ENCODE measurements around the gene MAP1B.
"Not testable (repeated sequence)": the region's sequence is repeated elsewhere in the genome, so short reads cannot be mapped to it uniquely, and the experiment has no call there.

The MAP1B gene

DNA sequence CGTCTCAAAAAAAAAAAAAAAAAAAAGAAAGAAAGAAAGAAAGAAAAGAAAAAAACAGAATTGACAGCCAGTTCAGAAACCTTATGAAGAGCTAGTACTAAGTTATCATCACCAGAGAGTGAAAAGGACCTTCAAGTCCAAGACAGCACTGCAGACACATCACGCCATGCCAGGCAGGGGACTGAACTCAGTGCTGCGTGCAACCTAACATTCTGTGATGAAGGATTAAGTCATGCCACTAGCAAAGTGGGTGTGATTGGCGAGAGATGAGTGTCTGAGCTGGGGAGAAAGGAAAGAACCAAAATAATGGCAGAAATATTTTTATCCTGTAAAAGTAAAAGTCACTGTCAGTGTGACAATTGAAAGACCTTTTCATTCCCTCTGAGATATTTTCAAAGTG is 54.7 kb downstream of the MAP1B start:
- no peak for DNase-seq (ENCODE audit: low spot score)

GRCh38 chr5:72163349-72163983 is 56.2 kb downstream of the MAP1B start:
- no peak for DNase-seq (ENCODE audit: low spot score)

DNA sequence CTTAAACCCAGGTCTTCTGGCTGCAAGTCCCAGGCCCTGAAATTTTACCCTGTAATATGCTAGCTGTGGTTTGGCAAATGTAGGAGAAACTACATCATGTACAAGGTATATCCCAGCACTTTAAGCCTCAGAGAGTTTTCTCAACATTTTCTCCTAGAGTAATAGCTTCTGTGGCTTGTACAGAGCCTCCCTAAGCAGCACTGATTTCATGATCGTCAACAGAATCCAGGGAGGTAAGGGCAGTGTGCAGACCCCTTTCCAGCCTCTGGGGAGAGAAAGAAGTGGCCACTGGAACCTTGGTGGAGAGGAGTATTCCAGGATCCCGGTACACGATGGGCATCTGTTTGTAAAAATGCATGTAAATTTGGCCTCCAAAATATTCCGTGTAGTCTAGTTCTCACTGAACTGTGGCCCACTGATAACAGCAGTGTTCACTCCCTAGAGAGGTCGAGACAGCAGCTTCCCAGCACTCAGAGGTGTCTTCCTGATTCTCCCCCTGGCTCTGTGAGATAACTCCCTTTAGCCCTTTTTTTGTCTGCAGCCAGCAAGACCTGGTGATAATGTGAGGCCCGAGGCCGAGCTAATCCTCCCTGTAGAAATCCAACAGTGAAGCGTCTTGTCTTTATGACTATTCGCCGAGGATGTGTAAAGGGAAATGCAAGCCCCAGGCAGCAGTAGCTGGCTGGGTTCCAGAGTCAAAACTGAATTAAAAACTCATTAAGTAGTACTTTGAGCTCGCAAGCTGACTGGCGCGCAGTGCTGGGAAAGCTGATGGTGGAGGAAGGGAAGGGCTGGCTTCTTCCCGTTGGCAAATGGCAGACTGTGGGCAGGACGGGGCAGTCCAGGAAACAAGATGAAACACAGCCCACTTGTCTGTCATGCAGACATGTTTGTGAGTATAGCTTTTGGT is 59.0 kb downstream of the MAP1B start:
- DNase-seq (ENCODE audit: low spot score): peak; percentile 77

DNA sequence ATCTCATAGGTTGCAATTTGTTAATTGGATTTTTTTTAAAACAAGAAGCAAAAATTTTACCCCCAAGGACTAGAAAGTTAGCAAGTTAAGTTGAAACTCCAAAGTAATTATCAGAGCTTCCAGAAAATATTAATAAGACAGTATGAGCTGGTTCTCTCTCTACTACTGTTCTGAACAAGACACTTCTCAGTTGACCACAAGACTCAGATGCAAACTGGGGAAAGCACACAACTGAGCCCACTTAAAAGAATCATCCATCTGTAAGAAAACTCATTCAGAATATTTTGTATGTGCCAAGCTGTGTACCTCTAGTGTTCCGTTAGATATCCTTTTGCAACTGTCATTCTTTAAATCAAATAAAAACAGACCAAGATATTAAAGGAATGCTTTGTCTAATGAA is 60.0 kb downstream of the MAP1B start:
- no peak for DNase-seq (ENCODE audit: low spot score)

DNA sequence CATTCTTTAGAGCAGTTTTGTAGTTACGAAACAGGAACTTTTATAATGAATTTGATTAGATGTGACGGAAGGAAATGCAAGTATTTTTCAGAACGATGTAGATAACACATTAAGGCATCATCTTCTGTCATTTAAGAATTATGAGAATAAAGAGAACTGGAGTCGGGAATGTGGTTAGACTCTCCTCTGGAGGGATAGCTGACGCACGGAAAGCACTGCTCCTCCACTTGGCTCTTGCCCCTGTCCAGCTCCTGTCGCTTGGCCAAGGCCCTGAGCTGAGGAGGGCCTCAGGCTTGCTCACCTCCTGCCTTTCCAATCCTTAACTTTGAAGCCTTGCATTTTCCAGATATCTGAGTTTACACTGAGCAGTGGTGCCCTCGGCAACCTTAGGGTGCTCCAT is 60.5 kb downstream of the MAP1B start:
- DNase-seq (ENCODE audit: low spot score): no peak

- no peak for DNase-seq (ENCODE audit: low spot score)
Measured at GRCh38 chr5:72170101-72170500, 62.8 kb downstream of the MAP1B start.

- not testable (repeated sequence) for DNase-seq (ENCODE audit: low spot score)
Measured at GRCh38 chr5:72171181-72171580, 63.9 kb downstream of the MAP1B start.

- DNase-seq (ENCODE audit: low spot score): no peak
Measured at GRCh38 chr5:72171667-72172066, 64.4 kb downstream of the MAP1B start.

GRCh38 chr5:72172786-72173185 is 65.5 kb downstream of the MAP1B start:
- no peak for DNase-seq (ENCODE audit: low spot score)

DNA sequence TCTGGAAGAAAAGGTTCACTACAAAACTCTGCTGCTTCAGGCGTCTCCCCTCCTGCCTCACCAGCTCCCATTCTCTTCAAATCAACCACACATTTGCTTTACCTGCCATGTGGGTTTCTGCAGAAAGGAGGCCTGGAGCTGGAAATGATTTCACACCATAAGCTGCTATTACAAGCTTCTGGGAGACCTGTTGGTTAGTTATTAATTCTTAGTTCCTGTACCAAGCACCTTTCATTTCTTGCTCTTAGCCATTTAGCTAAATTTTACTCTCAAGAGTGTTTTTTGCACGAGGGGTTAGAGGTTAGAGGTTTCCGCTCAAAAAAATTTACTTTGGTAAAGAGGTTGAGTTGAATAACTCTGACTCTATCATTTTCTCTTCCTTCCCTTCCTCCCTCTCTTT is 70.3 kb downstream of the MAP1B start:
- DNase-seq (ENCODE audit: low spot score): no peak

DNA sequence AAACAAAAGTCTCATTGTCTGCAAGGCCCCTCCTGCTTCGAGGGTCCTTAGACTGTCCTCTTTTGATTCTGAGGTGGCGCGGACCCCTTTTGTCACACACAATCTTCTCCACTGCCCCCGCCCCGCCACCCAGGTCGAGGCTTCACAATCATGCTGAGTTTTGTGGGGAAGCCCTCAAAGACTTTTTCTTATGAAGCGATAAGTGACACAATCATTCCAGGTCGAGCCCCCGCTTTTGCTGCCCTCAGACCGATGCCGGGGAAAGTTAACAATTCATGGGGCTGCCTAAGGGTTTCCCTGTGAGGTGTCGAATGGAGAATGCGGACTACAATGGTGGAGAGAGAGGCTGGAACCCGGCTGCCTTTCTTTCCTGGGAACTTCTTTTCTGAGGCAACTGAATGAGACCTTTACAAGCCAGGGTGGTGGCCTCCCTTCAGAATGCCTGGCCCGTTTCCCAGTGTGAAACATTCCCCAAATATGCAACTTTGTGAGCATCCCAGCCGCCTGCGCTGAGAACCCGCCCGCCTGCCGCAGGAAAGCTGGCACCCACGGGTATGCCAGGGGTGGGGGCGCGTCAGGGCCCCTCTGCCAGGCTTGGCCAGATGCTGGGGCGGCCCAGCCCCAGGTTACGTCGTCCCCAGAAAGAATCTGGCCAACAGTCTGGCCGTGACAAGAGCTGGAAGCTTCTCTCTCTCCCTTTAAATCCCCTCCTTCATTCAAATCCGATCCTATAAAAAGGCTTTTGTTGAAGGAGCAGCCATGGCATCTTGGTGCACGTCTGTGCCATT is 71.9 kb downstream of the MAP1B start:
- peak; percentile 50 for DNase-seq (ENCODE audit: low spot score)

GRCh38 chr5:72179816-72180440 is 72.7 kb downstream of the MAP1B start:
- DNase-seq (ENCODE audit: low spot score): no peak

- DNase-seq (ENCODE audit: low spot score): no peak
Measured at GRCh38 chr5:72180925-72181324, 73.7 kb downstream of the MAP1B start.

DNA sequence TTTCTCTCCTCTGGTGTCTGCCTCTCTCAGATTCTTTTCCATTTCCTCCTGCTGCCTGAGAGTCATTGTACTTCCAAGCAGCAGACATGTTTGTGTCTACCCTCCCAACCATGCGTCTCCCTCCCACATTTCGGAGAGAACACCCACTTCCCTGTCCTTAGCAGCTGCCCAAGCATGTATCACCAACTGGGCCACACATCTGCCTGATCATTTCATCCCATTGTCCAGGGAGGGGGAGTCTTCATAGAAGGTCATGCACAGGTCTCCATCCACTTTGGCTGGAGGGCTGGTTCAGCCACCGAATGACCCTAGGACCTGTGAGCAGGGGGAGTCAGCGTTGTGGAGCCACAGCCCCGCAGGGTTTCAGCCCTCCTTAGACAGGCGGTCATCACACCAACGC is 75.4 kb downstream of the MAP1B start:
- no peak for DNase-seq (ENCODE audit: low spot score)

- no peak for DNase-seq (ENCODE audit: low spot score)
Measured at GRCh38 chr5:72183101-72183520, 75.8 kb downstream of the MAP1B start.

DNA sequence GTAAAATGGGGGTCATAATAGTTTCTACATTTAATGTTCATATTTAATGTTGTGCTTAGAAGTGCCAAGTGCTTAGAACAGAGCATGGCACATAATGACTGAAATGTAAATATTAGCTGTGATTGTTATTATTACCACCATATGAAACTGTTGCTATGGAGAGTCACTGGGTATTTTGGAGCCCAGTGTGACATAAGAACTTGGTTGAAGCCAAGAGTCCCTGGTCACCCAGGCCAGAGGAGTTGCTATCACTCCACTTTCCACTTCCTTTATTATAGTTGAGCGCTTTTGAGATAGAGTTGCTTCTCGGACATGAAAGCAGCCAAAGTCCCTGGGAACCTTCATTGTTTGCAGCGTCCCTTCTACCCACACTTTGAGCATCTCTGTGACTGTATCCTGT is 77.1 kb downstream of the MAP1B start:
- DNase-seq (ENCODE audit: low spot score): no peak

DNA sequence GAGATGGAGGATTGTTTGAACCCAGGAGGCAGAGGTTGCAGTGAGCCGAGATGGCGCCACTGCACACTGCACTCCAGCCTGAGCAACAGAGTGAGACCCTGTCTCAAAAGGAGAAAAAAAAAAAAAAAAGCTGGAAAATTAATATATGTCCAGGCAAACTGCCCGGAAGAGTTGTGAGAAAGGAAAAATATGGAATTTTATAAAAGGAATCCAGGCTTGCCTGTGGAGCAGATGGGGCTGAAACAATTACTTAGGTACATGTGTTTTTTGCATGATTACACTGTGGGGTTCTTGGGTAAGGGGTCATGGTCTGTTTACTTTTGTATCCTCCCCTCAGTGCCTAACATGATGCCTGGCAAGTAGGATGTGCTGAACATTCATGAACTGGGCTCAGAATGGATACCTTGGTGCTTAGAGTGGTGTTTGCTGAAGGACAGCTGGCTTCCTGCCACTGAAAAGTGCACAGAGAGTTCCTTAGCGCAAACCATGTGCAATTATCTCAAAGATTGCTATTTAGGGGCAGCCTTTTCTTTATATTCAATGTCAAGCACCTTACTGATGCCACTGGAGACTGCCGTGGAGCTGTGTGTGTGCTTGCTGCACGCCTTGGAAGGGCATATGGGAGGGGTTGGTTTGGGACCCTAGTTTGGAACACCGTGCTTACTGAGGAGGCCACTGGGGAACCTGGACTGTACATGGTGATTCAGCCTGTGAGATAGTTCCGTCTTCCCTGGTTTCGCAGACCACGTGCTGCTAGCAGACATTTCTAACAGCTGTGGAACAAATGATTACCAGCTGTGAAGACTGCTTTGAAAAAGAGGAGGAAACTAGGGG is 78.4 kb downstream of the MAP1B start:
- no peak for DNase-seq (ENCODE audit: low spot score)

GRCh38 chr5:72187388-72188075 is 80.3 kb downstream of the MAP1B start:
- no peak for DNase-seq (ENCODE audit: low spot score)

- no peak for DNase-seq (ENCODE audit: low spot score)
Measured at GRCh38 chr5:72188166-72188565, 80.9 kb downstream of the MAP1B start.

DNA sequence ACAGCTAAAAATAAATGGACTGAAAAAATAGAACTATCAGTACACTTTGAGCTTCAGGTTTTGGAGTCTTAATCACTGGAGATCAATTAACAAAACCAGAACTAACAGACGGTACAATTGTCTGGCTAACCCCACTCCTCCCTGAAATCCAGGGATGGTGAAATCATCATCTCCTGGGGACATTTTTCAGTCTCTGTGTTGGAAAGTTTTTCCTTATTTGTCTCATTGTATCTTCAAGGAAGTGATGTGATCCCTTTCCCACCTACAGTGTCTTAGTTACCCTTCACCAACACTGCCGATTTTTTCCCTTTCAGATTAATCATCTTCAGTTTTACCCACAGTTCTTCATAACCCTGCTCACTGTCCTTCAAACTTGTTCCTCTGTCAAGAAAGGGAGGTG is 81.9 kb downstream of the MAP1B start:
- DNase-seq (ENCODE audit: low spot score): no peak

GRCh38 chr5:72191404-72191803 is 84.1 kb downstream of the MAP1B start:
- no peak for DNase-seq (ENCODE audit: low spot score)
